ENCODE data around the gene OR56A5. TPM values are rescaled to one million over a fixed set of nuclear protein-coding genes. Genes with fewer than 3 reads are reported as not detected.

The OR56A5 gene
- total RNA-seq, 1 donor, result not detected

- TF ChIP-seq, protein P1, sequence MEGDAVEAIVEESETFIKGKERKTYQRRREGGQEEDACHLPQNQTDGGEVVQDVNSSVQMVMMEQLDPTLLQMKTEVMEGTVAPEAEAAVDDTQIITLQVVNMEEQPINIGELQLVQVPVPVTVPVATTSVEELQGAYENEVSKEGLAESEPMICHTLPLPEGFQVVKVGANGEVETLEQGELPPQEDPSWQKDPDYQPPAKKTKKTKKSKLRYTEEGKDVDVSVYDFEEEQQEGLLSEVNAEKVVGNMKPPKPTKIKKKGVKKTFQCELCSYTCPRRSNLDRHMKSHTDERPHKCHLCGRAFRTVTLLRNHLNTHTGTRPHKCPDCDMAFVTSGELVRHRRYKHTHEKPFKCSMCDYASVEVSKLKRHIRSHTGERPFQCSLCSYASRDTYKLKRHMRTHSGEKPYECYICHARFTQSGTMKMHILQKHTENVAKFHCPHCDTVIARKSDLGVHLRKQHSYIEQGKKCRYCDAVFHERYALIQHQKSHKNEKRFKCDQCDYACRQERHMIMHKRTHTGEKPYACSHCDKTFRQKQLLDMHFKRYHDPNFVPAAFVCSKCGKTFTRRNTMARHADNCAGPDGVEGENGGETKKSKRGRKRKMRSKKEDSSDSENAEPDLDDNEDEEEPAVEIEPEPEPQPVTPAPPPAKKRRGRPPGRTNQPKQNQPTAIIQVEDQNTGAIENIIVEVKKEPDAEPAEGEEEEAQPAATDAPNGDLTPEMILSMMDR (IDR thresholded peaks at IDR 0.05; ENCODE audit: insufficient read depth, low read depth, low read length), result no peak
- no peak for DNase-seq (ENCODE audit: low read depth)
- no peak overlapping the region for H3K4me3 ChIP-seq (ENCODE audit: low read depth, low read length)
These were observed 26.5 kb upstream of the OR56A5 start for GRCh38 chr11:5994791-5995190.

DNA sequence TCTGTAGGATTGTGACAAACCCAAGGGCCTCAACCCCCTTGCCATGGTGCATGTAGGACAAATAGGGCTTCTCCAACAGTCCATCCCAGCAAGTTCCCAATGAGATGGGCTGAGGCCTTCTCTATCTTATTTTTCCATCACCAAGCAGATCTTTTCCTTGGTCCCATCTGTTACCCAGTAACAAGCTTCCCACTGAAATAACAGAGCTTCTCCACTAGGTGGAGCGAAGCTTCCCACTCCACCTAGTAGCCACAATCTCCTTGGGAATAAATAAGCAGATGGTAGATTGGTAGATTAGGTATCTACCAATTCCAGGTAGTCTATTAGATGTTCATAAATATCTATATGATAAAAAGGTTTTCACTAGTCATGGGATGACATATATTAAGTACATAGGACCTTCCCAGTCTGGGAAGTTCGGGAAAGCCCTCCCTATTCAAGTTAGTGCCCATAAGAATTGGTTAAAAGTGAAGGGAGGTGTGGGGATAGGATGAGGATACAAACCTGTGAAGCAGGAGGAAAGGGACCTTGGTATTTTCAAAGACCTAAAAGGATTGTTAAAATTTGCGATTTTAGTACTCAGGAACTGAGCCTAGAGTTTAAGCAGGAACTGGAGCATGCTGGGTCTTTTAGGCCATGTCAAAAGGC lies 24.4 kb upstream of the OR56A5 start:
- DNase-seq (ENCODE audit: low read depth), result peak; percentile 14
- no peak overlapping the region for H3K4me3 ChIP-seq (ENCODE audit: low read depth, low read length)
- TF ChIP-seq, protein P1 (IDR thresholded peaks at IDR 0.05; ENCODE audit: insufficient read depth, low read depth, low read length), result peak; percentile 56

DNA sequence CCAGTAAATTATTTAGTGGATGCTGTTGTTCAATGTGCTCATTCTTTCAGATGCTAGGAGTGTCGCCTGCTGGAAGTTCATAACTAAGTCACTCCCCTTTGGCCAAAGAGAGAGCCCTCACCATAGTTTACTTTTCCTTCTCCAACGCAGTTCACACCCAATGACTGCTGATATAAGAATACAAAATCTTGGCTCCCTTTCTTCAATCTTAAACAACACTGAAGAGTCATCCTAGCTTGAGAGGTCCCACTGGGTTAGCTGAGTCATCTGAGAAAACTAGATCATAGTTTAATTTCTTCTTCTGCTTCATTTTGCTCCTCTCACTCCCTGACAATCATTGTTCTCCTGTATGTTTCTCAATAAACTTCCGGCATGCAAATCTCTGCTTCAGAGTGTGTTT lies 23.9 kb upstream of the OR56A5 start:
- TF ChIP-seq, protein P1 (IDR thresholded peaks at IDR 0.05; ENCODE audit: insufficient read depth, low read depth, low read length), result no peak
- H3K4me3 ChIP-seq (ENCODE audit: low read depth, low read length), result no peak overlapping the region
- DNase-seq (ENCODE audit: low read depth), result no peak

GRCh38 chr11:5989203-5989602 lies 20.9 kb upstream of the OR56A5 start:
- TF ChIP-seq, protein P1 (IDR thresholded peaks at IDR 0.05; ENCODE audit: insufficient read depth, low read depth, low read length), result no peak

DNA sequence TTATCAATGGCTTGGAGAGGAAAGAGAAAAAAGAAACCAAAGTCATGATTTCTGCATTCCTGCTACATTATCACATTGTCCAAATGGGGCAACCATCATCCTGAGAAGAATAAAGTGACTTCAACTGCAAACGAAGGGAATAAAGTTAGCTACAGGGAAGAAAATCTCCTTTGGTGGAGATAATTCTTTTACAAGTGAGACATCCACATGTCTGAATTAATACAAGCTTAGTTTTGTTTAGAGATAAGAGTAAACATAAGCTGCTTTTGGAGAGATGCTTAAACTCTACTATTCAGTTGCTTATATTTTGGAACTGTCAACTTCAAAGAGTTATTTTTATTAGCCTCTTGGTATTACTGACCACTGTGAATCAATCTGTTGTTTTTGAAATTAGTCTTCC lies 18.6 kb upstream of the OR56A5 start, which contains the start of gene OR52L1:
Gene OR52L1, minus strand, starts transcription at position 101 of the 400 bp plus-strand sequence. Its CDS starts 55 bp downstream, at position 46.
- TF ChIP-seq, protein P1 (IDR thresholded peaks at IDR 0.05; ENCODE audit: insufficient read depth, low read depth, low read length), result no peak
- no peak within 1 kb of the TSS for H3K4me3 ChIP-seq (ENCODE audit: low read depth, low read length)
- no peak for DNase-seq (ENCODE audit: low read depth)

More at GRCh38 chr11:5989203-5989602, 20.9 kb upstream of the OR56A5 start:
- no peak for DNase-seq (ENCODE audit: low read depth)
- no peak overlapping the region for H3K4me3 ChIP-seq (ENCODE audit: low read depth, low read length)

DNA sequence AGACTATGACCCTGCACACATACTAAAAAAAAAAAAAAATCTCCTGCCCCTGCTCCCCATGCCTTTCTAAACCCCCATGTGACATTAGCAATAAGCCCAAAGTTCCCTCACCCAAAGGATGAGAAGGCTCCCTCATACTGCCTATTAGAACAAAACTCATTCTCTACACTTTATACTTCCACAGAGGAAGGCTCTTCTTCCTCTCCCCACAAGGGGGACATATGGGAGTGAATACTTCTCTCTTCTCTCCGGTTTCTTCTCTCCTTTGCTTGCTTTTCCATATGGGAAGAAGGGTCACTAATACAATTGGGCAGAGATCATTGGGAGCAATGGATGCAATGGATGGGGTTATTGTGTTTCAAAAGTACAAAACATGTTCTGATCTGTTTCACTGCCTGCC lies 15.1 kb upstream of the OR56A5 start:
- TF ChIP-seq, protein P1 (IDR thresholded peaks at IDR 0.05; ENCODE audit: insufficient read depth, low read depth, low read length), result no peak
- H3K4me3 ChIP-seq (ENCODE audit: low read depth, low read length), result no peak overlapping the region
- no peak for DNase-seq (ENCODE audit: low read depth)

GRCh38 chr11:5973530-5973929 lies 5.2 kb upstream of the OR56A5 start:
- no peak for DNase-seq (ENCODE audit: low read depth)

More at GRCh38 chr11:5973530-5973929, 5.2 kb upstream of the OR56A5 start:
- H3K4me3 ChIP-seq (ENCODE audit: low read depth, low read length), result no peak overlapping the region
- TF ChIP-seq, protein P1 (IDR thresholded peaks at IDR 0.05; ENCODE audit: insufficient read depth, low read depth, low read length), result no peak
